ENCODE data around the gene JMJD8. TPM values are rescaled to one million over a fixed set of nuclear protein-coding genes. Genes with fewer than 3 reads are reported as not detected.

The JMJD8 gene
- total and polyA plus RNA-seq, 2 experiments from 2014 or later = 48.5 to 82.5 TPM

DNA sequence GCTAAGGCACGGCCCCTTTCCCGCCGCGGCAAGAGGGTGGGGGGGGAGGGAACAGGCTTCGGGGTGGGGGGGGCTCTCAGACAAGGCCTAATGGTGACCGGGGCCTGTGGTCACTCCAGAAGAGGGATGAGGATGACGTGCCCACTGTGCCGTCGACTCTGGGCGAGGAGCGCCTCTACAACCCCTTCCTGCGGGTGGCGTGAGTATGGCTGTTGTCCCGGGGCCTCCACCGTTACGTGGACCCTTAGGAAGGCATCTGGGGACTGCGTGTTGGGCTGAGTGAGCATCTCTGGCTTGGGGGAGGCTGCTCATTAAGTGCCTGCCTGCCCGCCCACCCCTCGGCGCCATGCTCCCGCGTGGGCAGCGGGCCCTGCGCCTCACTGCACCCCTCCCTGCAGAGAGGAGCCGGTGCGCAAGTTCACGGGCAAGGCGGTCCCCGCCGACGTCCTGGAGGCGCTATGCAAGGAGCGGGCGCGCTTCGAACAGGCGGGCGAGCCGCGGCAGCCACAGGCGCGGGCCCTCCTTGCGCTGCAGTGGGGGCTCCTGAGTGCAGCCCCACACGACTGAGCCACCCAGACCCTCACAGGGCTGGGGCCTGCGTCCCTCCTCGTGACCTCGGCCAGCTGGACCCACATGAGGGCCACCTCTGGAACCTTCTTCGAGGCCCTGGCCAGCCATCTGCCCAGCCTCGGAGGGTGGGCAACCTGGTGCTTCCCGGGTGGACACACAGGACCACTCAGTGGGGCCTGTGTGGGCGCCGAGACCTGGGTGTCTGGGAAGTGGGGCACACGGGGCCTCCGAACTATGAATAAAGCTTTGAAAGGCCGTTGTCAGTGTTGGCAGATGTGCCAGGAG lies 45.0 kb upstream of the JMJD8 start (continued):
- TF ChIP-seq ZNF462 (CRISPR knock-in tag; IDR thresholded peaks at IDR 0.05) = no peak

- no peaks in the 10 kb centered on the region for H3K9me2 ChIP-seq (ENCODE audit: insufficient read depth)
- ATAC-seq (peak; percentile 39), DNase-seq (ENCODE audit: low spot score) (peak; percentile 80)
- H3K4me1 ChIP-seq (ENCODE audit: insufficient read depth) = no peaks in the 10 kb centered on the region
- no peaks in the 10 kb centered on the region for H3K79me2 ChIP-seq (replicated peaks; ENCODE audit: insufficient read depth)
- TF ChIP-seq JUNB (IDR thresholded peaks at IDR 0.05; ENCODE audit: unreplicated experiment) (no peak), CREB1 (CRISPR knock-in tag; IDR thresholded peaks at IDR 0.05; ENCODE audit: low read depth) (no peak), ETS1 (IDR thresholded peaks at IDR 0.05) (peak; percentile 38; the same call in 1 of the 2 replicates), CTCF (conservative IDR thresholded peaks at IDR 0.05; ENCODE audit: low read depth in 2 of 2) (no peak), EZH2 (IDR thresholded peaks at IDR 0.05; ENCODE audit: low read depth, unreplicated experiment) (no peak), POLR2AphosphoS5 (IDR thresholded peaks at IDR 0.05; ENCODE audit: low read depth) (peak; percentile 67; the same call in 1 of the 2 replicates)
- peaks cover 14% of the 10 kb centered on the region; the same call in 1 of the 2 replicates for H3K27me3 ChIP-seq (ENCODE audit: insufficient read depth)
- Mint-ChIP-seq H3K4me3 (peak overlapping the region; percentile 69; the same call in 2 of the 3 replicates), H3K9me3 (no peaks in the 10 kb centered on the region), H3K36me3 (ENCODE audit: low read depth) (peaks cover 9% of the 10 kb centered on the region; the same call in 2 of the 3 replicates), H3K4me1 (no peaks in the 10 kb centered on the region), H3K27me3 (ENCODE audit: insufficient read depth, low read depth, poor library complexity) (peaks cover 23% of the 10 kb centered on the region), H3K27ac (no peak overlapping the region)
- H3K27ac ChIP-seq (ENCODE audit: low read depth) = no peak overlapping the region
- no peak overlapping the region for H2AFZ ChIP-seq
- H4K20me1 ChIP-seq (replicated peaks; ENCODE audit: insufficient read depth) = no peaks in the 10 kb centered on the region
- H3F3A ChIP-seq (replicated peaks; ENCODE audit: low read depth) = peaks cover 12% of the 10 kb centered on the region
- H3K4me3 ChIP-seq = peak overlapping the region; percentile 71
- H3K4me2 ChIP-seq = peak overlapping the region; percentile 85
- H3K36me3 ChIP-seq (ENCODE audit: insufficient read depth) = no peaks in the 10 kb centered on the region
Measured at GRCh38 chr16:728131-728889, 44.2 kb upstream of the JMJD8 start.
